HG03025 (cell line): ENCODE results near the gene SNX14.

ENCODE experiments used
- ATAC-seq: cut with Tn5 transposase; IDR thresholded peaks from one replicate; pipeline ENCODE4 v1.9.1; 2021; ENCODE audit warnings: mild to moderate bottlenecking, moderate library complexity; ENCODE audit not compliant: unreplicated experiment, low FRiP score

The SNX14 gene

DNA sequence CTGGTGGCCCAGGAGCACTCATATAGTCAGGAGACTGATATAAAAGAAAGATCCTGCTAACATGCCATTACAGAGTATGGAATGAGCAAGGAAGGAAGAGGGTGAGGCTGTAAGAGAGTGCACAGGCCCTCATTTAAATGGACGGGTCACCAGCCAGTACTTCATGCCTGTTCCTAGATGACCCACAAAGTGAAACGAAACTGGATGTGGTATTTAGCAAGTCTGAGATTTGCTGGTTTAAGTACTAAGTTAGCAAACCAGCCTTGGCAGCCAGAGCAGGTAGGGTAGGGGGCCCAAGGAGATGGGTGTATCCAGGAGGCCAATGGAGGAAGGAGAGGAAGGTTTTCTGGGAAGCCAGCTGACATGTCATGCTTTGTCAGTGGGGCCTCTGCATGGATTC, 127.9 kb downstream of the SNX14 start:
- no peak for ATAC-seq

- ATAC-seq: no peak
These were observed 128.9 kb downstream of the SNX14 start for GRCh38 chr6:85464722-85465150.

GRCh38 chr6:85464260-85464644, 129.4 kb downstream of the SNX14 start:
- ATAC-seq: no peak

GRCh38 chr6:85463621-85464259, 129.9 kb downstream of the SNX14 start:
- ATAC-seq: no peak

- ATAC-seq: no peak
These were observed 131.0 kb downstream of the SNX14 start for GRCh38 chr6:85462673-85463072.

DNA sequence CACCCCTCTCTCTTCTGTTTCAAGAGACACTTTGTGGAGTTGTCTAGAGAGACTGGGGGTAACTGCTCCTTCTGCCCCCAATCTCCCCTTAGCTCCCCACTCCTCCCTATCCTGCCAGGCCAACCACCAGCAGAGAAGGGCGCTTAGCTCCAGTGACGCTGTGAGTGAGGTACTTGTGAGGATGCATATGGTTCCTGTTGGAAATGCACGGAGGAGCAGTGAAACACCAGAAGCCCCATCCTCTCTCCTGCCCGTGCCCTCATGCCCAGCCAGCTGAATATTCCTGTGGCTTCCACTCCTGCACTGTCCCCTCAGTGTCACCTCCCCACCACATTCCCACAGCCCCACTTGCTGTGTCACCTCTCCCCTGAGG, 131.9 kb downstream of the SNX14 start:
- ATAC-seq: peak; percentile 1

- peak; percentile 86 for ATAC-seq
These were observed 132.5 kb downstream of the SNX14 start for GRCh38 chr6:85460921-85461797.

DNA sequence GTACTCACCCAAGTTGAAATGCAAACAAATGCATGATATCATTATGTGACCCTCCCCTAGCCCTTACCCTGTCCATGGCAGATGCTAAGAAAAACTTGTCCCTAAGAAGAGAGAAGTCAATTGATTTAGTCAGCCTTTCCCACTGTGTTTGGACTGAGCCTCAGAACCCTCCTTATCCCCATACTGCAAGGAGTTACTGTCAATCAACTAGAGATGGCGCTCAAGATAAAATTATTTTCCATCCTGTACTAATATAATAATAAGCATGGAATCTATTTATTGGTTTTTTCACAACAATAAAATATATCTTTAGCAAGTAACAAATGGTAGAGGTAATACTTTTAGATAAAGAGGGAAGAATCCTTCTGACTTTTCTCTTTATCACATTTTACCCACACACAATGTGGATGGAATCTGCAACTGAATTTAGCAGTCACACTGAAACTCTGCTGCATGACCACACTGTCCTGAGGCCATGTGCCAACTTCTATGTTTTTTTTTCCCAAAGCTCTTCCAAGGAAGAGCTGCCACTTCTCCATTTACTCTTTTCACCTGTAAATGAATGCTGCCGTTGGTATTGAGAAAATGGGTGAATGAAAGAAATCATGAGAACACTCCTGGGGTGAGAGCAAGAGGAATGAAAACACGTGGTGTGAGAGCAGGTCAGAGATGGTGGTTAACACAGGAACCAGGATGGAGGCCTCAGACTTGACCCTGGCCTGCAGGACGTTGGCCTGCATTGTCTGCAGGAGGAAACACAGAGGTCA, 133.3 kb downstream of the SNX14 start:
- ATAC-seq: no peak

- ATAC-seq: no peak
These were observed 134.3 kb downstream of the SNX14 start for GRCh38 chr6:85459224-85459901.

GRCh38 chr6:85458782-85459181, 134.9 kb downstream of the SNX14 start:
- ATAC-seq: no peak

DNA sequence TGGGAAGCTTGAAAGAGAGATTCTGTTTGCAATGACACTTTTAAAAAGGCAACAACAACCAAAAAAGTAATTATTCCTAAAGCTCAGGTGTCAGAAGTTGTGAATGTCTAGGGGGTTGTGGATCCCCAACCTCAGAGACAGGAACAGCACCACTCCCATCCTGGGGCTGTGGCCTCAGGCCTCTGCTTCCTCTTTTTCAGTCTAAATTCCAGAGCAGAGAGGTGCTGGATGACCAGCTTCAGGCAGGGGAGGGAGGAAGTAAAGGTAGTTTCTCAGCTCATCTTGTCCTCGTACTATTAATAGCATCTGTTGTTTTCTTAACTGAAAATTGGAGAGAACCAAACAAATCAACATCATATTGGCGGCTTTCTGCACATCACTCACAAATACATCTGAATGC, 135.5 kb downstream of the SNX14 start:
- ATAC-seq: no peak

GRCh38 chr6:85456782-85457181, 136.9 kb downstream of the SNX14 start:
- ATAC-seq: no peak
